ENCODE measurements around the gene CR1L. TPM values are rescaled to one million over a fixed set of nuclear protein-coding genes. Genes with fewer than 3 reads are reported as not detected.
A peak's percentile ranks its signal among the peaks of the same experiment; 100 is the strongest.
"Not testable (repeated sequence)": the region's sequence is repeated elsewhere in the genome, so short reads cannot be mapped to it uniquely, and the experiment has no call there.

CR1L gene
- total RNA-seq (2014; rRNA removed; shearing (Covaris generic); ENCODE audit: low replicate concordance), result not detected in 2 replicates

DNA sequence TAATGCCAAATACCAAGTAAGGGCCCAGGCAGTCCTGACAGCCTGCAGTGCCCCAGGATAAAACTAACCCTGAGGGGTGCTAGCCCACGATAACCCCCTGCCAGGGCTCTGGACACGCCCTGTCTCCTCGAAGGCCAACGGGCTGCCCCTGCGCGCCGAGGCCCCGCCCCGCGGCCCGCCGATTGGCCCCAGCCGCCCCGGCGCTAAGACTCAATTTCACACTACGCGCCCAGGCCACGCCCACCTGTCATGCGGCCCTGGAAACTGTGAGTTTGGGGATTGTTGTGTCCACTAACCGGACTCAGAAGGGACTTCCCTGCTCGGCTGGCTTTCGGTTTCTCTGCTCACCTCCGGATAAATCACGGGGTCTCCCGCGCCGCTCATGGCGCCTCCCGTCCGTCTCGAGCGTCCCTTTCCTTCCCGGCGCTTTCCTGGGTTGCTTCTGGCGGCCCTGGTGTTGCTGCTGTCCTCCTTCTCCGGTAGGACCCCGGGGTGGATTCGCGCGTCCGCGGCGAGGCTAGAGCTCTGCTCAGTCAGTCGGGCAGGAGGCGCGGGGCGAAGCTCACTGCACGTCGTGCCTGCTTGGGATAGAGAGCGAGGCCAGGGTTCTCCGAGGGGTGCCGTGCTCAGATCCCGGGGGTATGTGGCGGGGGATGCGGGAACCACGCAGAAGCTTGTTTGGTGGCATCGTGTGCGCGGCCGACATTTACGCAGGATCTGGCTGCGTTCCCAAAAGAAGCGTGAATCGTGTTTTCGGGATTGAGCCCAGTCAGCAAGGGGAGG, at the start of gene CR1L:
TSS of gene CR1L (plus strand) at position 282 of the 783 bp plus-strand sequence. CDS start at position 383, 101 bp downstream.
- Histone ChIP-seq H3K4me3 (peak within 1 kb of the TSS; percentile 54), H3K27me3 (no peaks in the 10 kb centered on the region; the same call in 1 of the 2 replicates), H3K36me3 (no peaks in the 10 kb centered on the region), H3K9me3 (no peaks in the 10 kb centered on the region)
- peak; percentile 84 for DNase-seq

DNA sequence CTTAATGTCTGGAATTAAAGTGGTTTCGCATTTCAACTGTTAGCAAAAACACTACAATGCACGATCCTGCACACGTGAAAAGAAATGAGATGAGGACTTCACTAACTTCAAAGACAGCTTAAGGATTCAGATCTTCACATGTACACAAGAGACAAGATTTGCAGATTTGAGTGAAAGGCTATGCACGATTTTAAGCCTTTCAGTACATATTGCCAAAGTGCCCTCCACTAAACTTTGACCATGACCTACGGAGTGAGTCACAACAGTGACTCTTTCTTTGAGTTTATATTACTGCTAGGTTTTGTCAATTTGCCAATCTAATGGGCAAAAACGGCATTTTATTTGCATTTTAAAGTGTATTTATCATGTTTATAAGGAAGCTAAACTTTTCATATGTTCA, 41.2 kb upstream of the CR1L start:
- DNase-seq, result peak; percentile 41

DNA sequence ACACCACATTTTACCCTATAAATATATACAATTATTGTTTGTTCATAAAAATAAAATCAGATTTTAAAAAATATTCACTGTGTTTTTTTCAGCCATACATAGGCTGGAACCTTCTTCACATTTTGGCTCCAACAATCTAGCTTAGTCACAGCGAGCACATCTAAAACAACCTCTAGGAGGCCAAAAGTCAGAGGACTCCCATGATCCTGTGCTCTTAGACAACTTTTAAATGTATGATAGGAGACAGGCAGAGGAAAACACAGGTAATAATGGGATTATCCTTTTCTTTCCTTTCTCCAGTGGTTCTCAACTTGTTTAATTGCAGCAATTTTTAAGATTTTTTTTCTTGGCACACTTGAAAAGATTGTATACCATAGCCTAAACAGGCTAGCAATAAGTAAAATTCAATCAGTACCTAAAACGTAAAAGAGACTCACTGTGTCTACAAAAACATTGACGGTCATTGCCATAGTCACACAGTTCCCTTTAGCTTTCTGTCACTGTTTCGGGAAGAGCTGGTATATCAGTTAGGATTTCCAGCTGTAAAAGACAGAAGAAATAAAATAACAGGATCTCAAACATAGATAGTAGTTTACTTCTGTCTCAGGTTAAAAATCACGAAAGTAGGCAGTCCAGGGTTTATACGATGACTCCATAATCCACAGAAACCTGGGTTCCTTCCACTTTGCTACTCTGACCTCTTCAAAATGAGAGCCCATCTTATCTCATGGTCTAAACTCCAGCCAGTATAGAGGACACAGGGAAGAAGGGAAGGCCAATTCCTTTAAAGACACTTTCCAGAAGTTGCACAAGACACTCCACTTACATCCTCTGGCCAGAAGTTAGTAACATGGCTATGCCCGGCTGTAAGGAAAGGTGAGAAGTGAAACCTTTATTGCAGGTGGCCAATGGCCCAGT, 39.2 kb upstream of the CR1L start:
- peak; percentile 31 for DNase-seq
- Histone ChIP-seq H3K27me3 (no peaks in the 10 kb centered on the region), H3K9me3 (no peaks in the 10 kb centered on the region), H3K4me3 (no peak overlapping the region), H3K36me3 (no peaks in the 10 kb centered on the region)

More for the DNA sequence above, 41.2 kb upstream of the CR1L start:
- H3K4me3 ChIP-seq, result no peak overlapping the region
- H3K9me3 ChIP-seq, result no peaks in the 10 kb centered on the region
- no peaks in the 10 kb centered on the region for H3K36me3 ChIP-seq
- no peaks in the 10 kb centered on the region for H3K27me3 ChIP-seq

DNA sequence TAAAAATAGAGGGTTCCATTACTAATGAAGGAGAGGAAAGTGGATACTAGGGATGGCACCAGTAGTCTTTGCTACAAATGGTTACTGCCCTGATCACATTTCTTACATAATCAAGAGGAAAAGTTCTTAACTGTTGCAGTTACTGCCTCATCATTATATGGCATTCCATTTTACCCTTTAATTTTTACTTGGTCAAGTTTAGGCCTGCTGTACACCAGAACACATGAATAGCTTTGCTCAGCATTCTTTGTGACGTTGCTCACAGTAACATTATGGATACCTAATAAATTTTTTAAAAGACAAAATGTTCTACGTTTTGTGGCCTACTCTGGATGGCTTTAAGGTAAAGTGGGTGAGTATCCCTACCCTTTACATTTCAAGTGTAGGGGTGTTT, 38.6 kb upstream of the CR1L start:
- Histone ChIP-seq H3K27me3 (no peaks in the 10 kb centered on the region), H3K36me3 (no peaks in the 10 kb centered on the region), H3K9me3 (no peaks in the 10 kb centered on the region), H3K4me3 (no peak overlapping the region)
- no peak for DNase-seq

DNA sequence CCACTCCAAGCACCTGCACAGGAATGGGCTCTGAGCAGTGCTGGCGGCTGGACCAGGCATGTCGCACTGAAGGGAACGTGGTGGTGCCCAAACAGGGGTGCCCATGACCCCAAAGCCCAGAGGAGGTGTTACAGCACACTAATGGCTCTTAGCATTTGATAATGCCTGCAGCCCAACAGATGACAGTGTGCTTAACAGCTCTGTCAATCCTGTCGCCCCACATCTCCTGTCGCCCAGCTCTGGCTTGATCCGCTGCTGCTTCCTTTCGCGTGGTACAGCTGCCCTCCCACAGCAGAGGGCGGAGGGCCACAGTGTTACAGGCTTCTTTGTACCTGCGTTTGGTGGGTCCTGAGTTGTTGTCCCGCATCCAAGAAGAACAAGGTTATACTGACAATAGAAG, 32.2 kb upstream of the CR1L start:
- DNase-seq, result no peak
- Histone ChIP-seq H3K9me3 (no peaks in the 10 kb centered on the region), H3K4me3 (no peak overlapping the region), H3K36me3 (no peaks in the 10 kb centered on the region), H3K27me3 (no peaks in the 10 kb centered on the region)

DNA sequence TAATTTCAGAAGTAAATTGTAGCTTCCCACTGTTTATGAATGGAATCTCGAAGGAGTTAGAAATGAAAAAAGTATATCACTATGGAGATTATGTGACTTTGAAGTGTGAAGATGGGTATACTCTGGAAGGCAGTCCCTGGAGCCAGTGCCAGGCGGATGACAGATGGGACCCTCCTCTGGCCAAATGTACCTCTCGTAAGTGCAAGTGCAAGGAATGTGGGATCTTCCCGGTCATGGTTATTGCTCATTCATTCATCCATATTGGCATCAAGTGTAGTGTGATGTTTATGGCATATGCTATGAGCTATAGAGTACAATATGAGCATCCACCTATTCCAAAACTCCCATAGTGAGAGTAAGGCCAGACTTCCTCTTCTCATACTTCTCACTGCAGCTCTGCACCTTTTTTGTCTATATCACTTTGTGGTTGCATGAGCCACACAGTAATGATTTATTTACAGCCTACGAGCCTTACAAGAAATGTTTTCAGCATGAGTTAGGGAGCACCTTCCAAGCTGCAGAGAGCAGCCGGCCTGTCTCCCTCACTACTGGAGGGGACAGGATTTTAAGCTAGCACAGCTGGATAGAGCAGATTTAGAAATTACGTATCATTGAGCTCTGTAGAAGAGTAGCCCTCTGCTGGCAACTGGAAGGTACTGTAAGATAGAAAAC, 24.9 kb upstream of the CR1L start:
- H3K4me3 ChIP-seq, result no peak overlapping the region
- no peaks in the 10 kb centered on the region for H3K9me3 ChIP-seq
- peak; percentile 35 for DNase-seq
- H3K27me3 ChIP-seq, result no peaks in the 10 kb centered on the region
- H3K36me3 ChIP-seq, result no peaks in the 10 kb centered on the region

DNA sequence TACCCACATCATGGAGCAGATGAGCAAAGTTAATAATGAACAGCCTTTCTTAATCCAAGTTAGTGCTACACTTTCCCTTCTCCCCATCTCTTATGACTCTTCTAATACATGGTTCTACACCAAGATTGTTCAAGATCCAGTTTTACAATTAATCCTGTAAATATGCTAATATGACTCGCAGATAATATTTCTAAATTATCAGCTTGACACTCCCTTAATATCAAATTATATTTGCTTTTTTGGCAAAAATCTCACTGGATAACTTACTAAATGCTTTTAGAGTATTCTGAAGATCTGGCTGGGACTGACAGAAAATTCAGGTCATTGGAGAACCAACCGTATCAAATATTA, 24.4 kb upstream of the CR1L start:
- DNase-seq, result no peak
- H3K9me3 ChIP-seq, result no peaks in the 10 kb centered on the region
- no peaks in the 10 kb centered on the region for H3K36me3 ChIP-seq
- H3K27me3 ChIP-seq, result no peaks in the 10 kb centered on the region
- H3K4me3 ChIP-seq, result no peak overlapping the region

DNA sequence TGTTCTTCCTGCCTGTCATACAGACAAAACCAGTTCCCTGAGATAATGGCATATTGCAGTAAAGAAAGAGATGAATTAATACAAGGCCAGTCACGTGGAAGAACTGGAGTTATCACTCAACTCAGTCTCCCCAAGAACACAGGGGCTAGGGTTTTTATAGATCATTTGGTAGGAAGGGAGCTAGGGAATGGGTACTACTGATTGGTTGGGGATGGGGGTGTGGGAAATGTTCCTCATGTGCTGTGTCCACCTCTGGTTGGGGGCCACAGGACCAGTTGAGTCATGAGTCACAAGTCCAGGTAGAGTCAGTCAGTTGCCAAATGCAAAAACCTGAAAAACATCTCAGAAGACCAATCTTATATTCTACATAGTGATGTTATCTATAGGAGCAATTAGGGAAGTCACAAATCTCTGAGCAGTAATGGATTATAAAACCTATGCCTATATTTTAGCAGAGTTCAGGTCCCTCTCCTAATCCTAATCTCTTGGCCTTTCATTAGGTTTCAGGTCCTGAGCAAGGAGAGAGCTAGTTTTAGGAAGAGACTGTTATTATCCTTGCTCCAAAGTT, 19.3 kb upstream of the CR1L start:
- not testable (repeated sequence) for DNase-seq, H3K27me3 ChIP-seq, H3K4me3 ChIP-seq, H3K9me3 ChIP-seq, H3K36me3 ChIP-seq

DNA sequence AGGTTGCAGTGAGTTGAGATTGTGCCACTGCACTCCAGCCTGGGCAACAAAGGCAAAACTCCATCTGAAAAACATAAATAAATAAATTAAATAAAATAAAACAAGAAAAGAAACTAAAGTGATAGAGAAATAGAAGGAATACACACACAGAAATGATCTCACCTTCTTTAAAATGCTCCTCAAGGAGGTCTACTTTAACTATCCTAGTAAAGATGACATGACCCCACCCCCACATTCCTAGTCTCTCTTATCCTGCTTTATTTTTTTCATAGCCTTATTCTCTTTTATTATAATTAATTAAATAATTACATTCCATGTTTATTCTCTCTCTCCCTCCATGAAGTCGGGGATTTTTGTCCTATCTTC, 18.0 kb upstream of the CR1L start:
- no peak for DNase-seq
- Histone ChIP-seq H3K9me3 (no peaks in the 10 kb centered on the region), H3K36me3 (no peaks in the 10 kb centered on the region), H3K4me3 (no peak overlapping the region), H3K27me3 (no peaks in the 10 kb centered on the region)

DNA sequence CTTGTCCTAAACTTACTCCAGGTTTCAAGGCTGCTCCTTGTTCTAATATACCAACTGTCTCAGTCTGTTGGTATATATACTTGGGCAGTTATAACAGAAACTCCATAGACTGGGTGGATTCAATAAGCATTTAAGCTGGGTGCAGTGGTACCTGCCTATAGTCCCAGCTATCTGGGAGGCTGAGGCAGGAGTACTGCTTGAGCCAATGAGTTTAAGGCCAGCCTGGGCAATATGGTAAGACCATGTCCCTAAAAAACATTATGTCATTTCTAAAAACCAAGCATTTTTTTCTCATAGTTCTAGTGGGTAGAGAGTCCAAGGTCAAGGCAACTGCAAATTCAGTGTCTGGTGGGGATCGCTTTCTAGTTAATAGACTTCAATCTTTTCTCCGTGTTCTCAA, 17.4 kb upstream of the CR1L start:
- Histone ChIP-seq H3K4me3 (no peak overlapping the region), H3K9me3 (no peaks in the 10 kb centered on the region), H3K27me3 (no peaks in the 10 kb centered on the region), H3K36me3 (no peaks in the 10 kb centered on the region)
- no peak for DNase-seq

DNA sequence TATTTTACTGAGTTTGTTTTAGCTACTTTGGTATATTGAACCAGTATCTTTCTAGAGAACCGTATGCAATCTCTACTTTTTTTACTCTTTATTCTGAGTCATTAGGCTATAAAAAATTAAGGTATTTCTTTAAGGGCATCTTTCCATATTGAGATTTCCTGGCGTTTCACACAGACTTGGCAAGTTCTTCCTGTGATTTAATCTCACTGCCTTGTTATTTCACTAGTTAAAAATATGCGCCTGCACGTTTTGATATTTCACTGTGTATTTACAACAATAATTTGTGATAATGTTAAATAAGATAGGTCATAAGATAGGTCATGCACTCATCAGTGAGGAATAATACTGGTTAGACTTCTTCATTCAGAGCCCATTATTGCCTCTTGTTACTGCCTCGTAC, 16.2 kb upstream of the CR1L start:
- no peaks in the 10 kb centered on the region for H3K36me3 ChIP-seq
- no peaks in the 10 kb centered on the region for H3K27me3 ChIP-seq
- no peak overlapping the region for H3K4me3 ChIP-seq
- H3K9me3 ChIP-seq, result no peaks in the 10 kb centered on the region
- no peak for DNase-seq

DNA sequence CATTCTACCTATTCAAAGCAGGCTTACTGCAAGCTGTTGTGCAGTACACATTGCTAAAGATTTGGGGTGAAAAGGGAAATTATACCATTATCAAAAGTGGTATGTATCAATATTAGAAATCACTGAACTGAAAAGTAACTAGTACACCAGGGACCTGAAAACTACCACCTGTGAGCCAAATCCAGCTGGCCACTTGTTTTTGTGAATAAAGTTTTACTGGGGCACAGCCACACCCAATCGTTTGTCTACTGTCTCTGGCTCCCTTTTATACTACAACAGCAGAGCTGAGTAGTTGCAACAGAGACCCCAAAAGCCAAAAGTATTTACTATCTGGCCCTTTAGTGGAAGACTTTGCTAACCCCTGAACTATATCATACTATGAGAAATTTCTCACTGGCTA, 13.8 kb upstream of the CR1L start:
- Histone ChIP-seq H3K36me3 (no peaks in the 10 kb centered on the region), H3K4me3 (no peak overlapping the region), H3K9me3 (no peaks in the 10 kb centered on the region), H3K27me3 (no peaks in the 10 kb centered on the region)
- no peak for DNase-seq

DNA sequence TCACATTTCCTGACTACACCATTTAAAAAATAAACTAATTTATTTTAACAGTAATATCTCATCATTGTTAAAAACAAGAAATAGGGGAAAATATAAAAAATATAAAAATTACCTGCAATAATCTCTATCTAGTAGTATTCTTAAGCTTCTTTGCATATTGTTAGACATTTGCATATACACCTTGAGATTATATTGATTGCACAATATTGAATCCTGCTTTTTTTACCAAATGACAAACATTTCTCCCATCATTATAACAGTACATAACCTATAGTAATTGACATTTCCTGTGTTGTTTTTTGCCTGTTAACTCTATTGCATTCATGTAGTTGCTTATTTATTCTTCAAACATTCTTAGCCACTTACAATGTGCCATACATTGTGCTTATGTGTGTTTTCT, 11.7 kb upstream of the CR1L start:
- no peak for DNase-seq
- H3K27me3 ChIP-seq, result no peaks in the 10 kb centered on the region
- no peaks in the 10 kb centered on the region for H3K36me3 ChIP-seq
- no peaks in the 10 kb centered on the region for H3K9me3 ChIP-seq
- no peak overlapping the region for H3K4me3 ChIP-seq

DNA sequence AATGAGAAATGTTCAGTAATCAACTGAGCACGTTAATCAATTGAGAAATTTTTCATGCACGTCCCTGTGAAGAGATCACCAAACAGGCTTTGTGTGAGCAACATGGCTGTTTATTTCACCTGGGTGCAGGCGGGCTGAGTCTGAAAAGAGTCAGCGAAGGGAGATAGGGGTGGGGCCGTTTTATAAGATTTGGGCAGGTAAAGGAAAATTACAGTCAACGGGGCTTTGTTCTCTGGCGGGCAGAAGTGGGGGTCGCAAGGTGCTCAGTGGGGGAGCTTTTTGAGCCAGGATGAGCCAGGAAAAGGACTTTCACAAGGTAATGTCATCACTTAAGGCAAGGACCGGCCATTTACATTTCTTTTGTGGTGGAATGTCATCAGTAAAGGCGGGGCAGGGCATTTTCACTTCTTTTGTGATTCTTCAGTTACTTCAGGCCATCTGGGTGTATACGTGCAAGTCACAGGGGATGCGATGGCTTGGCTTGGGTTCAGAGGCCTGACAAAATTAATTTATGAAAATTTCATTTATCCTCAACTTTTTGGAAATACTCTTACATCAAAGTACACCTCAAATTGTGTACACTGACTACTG, 11.1 kb upstream of the CR1L start:
- DNase-seq, H3K36me3 ChIP-seq, H3K27me3 ChIP-seq, H3K4me3 ChIP-seq, H3K9me3 ChIP-seq: not testable (repeated sequence)

DNA sequence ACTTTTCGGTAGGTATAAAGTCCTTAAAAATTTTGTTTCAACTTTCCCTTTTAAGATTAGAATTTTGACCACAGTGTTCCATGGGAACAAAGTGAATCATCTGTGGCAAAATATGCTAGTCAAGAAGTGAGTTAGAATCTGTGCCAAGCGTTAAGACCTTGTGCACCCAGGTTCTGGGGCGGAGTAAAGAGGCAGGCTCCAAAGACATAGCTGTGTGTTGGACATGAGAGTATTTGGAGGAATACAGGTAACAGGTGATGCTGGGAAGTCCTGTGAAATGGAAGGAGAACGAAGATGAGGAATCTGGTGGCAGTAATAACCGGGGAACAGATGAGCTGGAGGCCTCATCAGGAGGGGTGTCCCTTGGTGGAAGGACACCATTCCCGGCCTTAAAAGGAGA, 10.6 kb upstream of the CR1L start:
- not testable (repeated sequence) for H3K36me3 ChIP-seq, H3K4me3 ChIP-seq, H3K27me3 ChIP-seq, H3K9me3 ChIP-seq, DNase-seq

DNA sequence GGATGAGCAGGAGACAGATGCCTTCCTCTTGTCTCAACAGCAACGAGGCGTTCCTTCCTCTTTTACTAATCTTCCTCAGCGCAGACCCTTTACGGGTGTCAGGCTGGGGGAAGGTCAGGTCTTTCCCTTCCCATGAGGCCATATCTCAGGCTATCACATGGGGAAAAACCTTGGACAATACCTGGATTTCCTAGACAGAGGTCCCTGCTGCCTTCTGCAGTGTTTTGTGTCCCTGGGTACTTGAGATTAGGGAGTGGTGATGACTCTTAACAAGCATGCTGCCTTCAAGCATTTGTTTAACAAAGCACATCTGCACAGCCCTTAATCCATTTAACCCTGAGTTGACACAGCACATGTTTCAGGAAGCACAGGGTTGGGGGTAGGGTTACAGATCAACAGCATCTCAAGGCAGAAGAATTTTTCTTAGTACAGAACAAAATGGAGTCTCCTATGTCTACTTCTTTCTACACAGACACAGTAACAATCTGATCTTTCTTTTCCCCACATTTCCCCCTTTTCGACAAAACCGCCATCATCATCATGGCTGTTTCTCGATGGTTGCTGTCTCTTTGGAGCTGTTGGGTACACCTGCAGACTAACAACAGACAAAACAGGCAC, 9.3 kb upstream of the CR1L start:
- H3K9me3 ChIP-seq, DNase-seq, H3K36me3 ChIP-seq, H3K4me3 ChIP-seq, H3K27me3 ChIP-seq: not testable (repeated sequence)

Data from MG63 (cell line).